Fibroblast of skin of scalp (primary cell): ENCODE measurements around the gene ZCCHC7.

Experiments
- DNase-seq: peaks from one replicate; pipeline ENCODE4 v3.0.0-alpha.2; 2013

ZCCHC7 gene

DNA sequence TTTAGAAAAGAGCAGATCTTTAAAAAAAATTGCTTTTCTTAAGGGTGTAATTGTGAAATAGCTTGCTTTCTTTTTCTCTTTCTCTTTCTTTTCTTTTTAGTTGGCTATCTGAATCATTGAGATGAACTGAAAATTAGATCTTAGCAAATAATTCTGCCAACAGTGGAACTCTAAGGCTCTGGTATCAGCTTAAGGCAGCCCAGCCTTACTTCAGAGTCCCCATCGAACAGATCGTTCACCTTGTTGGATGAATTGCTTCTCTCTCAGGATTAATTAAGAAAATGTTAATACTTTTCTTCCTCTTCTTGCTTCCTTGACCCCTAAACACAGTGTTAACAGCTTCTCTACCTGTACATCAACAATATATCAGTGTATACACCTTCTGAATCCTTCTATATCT lies 92.1 kb downstream of the ZCCHC7 start:
- DNase-seq = no peak

DNA sequence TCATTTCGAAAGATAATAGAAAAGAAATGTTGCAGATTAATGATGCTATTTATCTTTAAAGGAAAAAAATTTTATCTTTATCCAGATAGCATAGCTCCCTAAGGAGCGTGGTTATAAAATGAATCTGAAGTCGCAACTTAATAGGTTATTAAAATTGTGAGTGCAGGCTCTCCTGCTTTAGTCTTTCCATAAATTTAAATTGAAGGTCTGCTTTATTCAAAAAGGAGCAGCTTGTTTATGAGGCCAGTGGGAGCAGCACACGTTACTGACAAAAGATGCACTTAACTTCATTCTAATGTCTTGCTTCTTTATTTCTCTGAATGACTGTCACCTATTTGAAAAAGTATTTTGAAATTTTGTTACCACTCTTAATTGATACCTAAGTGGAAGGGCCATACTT lies 95.0 kb downstream of the ZCCHC7 start:
- no peak for DNase-seq

DNA sequence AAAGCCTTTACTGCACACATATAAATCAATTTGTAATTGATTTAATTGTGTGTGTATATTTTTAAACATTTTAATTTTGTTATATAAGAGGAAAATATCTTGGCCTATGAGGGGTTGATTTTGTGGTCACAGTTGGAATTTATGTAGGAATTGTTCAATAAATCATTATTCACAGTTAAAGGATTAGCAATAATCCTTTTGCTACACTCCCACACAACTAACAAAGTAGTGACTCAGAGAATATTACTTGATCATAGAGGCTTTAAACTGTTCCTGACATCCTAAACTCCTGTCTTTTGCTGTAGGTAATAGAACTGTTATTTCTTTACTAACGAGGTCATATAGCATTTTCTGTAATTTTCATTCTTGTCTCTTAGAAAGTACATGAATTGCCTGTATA lies 95.5 kb downstream of the ZCCHC7 start:
- peak; percentile 19 for DNase-seq

DNA sequence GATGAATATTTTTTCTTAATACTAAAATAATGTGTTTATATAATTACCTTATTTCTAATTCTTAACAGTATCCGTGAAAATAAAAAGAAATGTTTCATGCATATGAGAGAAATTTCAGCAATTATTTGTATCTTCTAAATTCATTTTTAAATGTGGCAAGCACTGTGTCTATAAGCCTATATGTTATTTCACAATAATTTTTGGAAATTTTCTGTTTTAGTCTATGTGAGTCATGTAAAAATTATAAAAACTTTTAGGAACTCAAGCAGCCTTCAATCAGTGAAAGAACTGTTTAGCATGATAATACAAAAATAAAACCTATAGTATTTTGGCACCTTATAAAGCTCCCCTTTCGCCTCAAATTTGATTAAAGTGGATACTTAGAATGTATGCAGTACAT lies 96.8 kb downstream of the ZCCHC7 start:
- no peak for DNase-seq

DNA sequence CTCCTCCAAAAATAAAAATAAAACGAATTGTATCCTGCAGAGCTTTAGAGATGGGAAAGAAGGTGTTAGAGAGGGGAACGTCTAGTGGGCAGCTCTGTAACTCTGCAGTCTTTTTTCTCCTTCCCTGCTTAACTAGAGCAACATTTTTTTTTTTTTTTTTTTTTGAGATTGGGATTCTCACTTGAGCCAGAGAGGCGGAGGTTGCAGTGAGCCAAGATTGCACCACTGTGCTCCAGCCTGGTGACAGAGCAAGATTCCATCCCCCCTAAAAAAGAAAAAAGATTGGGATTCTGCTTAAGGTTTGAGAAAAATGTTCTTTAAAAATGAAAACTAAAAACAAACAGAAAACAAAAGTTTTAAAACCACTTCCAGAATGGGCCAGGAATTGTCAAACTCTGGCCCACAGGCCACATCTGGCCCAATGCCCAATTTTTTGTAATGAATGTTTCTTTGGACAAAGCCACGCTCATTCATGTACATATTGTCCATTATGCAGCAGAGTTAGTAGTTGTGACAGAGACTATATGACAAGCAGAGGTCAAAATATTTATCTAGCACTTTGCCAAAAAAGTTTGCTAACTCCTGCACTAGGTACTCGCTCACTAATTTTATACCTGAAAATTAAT lies 98.5 kb downstream of the ZCCHC7 start:
- DNase-seq = no peak

DNA sequence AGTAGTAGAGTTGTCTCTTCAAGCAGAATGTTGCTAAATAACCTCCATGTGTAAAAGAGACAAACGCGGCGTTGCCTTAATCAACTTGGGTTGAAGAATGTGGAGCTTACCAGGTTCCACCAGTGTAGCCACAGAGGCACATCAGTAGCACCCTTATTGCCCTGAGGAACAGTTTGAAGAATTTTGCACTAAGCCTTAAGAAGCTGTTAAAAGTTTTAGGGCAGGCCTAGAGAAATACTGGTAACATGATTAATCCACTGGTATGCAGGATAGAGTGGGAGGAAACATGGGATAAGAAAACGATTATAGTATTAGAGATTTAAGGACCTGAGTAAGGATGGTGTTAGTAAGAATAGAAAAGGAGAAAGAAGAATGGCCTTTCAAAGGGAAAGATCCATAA lies 100.6 kb downstream of the ZCCHC7 start:
- DNase-seq = no peak

DNA sequence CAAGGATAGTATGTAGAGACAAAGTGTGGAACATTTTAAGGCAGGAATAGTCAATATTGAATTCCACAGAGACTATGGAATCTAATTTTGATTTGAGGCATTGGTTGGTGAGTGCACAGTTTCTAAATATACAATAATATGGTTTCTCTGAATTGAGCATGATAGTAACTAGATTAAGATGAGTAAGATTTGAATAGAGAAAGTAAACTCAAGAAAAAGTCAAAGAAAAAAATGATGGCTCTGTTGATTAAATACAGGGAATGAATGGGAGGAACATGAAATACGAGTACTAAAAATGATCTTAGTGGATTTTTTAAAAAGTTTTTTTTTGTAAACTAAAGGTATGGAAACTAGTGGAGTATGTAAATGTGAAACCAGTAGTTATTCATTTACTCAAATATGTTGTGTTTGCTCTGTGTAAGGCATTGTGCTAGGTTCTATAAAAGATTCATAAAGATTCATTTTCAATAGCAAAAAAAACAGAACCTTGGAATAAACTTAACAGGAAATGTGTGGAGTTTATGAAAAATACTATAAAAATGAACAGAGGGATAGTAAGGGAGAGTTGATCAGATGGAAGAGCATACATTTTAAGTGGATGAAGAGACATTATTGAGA lies 101.2 kb downstream of the ZCCHC7 start:
- DNase-seq = no peak

DNA sequence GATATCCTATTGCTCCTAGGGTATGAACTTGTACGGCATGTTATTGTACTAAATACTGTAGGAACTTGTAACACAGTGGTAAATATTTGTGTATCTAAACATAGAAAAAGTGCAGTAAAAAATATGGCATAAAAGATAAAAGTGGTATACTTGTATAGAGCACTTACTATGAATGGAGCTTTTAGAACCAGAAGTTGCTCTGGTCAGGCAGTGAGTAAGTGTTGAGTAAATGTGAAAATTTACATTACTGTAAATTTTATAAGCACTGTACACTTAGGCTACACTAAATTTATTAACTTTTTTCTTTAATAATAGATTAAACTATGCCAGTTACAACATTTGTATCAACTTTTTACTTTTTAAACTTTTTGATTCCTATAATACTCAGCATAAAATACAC lies 109.1 kb downstream of the ZCCHC7 start:
- DNase-seq = no peak

DNA sequence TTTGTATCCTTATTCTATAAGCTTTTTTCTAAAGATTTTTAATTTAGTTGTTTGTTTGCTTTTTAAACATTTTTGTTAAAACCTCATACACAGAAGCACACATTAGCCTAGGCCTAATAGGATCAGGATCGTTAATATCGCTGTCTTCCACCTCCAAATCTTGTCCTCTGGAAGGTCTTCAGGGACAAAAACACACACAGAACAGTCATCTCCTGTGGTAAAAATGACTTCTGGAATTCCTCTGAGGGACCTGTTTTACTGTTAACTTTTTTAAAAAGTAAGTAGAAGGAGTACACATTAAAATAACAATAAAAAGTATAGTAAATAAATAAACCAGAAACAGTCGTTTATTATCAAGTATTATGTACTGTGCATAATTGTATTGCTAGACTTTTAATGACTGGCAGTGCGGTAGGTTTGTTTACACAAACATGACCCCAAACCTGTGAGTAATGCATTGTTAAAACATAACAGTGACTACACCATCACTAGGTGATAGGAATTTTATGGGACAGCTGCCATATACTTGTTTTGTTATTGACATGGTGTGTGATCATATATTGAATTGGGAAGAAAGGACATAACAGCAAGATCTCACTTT lies 109.6 kb downstream of the ZCCHC7 start:
- no peak for DNase-seq

DNA sequence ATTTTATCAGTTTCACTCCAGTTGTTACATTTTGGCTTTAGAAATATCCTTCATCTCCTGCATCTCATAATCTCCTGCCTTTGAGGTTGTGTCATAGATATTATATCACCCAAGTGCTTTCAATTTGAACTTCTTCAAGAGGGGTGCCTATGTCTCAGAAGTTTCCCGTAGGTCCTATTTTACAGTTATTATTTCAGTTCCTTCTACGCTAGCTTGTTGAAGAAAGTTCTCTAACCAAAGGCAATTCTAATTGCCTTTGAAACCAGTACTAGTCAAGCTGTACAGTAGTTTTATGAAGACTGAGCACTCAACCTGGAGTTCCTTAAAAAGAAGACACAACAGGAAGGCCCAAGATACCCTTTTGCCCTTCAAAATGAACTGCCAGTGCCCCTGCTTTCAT lies 116.4 kb downstream of the ZCCHC7 start:
- DNase-seq = no peak

DNA sequence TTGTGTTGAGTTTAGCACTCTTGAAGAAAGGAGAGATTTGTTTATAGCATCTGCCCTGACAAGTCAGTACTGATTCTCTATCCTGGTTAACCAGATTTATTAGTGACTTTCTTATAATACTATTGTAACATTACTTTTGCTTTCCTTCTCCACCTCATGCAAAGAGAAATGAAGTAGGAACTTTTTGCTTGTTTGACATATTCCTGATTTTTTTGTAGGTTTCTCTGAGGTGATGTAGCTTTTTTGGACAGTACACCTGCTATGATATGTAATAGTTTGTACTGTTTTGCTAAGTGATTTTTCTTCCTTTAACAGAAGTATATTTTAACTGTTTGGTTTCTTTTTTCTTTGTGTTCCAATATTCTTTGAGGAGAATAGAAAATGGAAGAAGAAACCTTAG lies 117.7 kb downstream of the ZCCHC7 start:
- no peak for DNase-seq

DNA sequence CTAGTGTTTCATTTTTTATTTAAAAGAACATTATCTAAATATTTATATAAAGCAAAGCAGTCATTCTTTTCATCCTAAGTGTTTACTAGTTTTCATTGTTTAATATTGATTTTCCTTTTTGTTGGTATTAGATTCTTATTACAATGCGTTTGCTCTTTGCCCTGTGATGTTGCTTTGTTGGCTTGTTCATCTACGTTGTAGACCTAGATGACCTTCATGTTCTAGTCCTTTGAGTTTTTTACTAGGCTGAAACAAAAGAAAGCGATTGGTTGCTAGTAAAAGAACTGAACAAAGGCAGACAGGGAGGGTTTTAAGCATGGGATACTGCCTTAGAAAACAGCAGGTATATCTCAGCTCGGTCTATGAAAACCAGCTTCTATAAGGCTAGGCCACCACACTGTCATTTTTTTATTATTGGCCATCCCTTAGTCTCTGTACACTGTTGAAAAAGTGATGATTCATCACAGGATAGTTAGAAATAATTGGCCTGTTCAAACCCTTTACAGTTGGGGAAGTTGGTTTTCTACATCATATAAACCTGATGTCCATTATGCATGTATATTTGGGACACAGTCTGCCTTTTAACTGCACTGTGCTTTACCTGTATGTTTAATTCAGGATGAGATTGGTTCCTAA lies 119.0 kb downstream of the ZCCHC7 start:
- DNase-seq = no peak

DNA sequence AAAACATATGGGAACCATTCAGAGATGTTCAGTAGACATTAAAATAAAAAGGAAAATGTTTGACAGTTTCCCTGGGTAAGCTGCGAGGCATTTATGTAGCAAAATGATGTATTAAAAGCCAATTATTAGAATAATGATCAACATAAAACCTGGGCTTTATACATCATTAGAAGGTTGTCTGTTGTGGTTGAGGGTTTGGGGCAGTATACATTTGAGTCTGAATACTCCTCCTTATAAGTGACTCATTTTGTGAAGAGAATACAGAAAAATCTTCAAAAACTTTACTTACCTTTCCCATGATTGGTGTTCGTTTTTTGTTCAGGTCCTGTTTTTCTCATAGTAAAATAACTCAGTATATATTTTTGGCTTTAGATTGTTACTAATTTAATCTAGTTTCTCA lies 119.5 kb downstream of the ZCCHC7 start:
- no peak for DNase-seq

DNA sequence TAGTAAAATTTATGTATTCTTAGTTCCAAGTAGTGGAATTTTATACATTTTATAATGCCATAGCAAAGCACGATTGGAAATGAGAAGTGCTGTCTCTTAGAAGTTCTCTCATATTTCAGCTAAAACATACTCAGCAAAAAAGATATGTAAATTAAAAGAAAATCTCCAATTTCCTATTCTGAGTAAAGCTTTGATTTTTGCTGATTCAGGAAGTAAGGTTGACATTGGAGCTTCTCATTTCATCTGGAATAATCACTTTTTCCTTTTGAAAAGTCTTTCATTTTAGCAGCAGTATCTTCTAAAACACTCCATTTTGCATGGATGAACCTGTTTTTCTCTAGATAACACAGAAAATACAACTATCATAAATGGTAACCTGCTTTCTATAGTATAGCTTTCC lies 121.0 kb downstream of the ZCCHC7 start:
- DNase-seq = no peak

DNA sequence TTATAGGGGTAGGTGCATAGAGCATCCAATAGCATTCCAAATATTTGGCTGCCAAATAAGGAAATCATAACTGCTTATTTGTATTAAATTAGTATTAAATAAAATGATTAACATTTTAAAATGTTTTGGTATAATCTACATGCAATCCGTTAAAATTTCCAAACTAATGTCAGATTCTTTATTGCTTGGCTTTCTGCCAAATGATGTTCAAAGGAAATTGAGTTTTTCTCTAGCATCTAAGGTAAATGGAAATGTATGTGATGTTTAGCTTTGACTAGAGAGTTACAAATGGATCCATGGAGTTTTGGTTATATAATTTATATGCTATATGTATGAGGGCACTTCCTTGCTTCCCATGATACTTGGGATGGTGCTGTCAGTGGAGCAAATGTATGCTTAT lies 121.7 kb downstream of the ZCCHC7 start:
- no peak for DNase-seq

DNA sequence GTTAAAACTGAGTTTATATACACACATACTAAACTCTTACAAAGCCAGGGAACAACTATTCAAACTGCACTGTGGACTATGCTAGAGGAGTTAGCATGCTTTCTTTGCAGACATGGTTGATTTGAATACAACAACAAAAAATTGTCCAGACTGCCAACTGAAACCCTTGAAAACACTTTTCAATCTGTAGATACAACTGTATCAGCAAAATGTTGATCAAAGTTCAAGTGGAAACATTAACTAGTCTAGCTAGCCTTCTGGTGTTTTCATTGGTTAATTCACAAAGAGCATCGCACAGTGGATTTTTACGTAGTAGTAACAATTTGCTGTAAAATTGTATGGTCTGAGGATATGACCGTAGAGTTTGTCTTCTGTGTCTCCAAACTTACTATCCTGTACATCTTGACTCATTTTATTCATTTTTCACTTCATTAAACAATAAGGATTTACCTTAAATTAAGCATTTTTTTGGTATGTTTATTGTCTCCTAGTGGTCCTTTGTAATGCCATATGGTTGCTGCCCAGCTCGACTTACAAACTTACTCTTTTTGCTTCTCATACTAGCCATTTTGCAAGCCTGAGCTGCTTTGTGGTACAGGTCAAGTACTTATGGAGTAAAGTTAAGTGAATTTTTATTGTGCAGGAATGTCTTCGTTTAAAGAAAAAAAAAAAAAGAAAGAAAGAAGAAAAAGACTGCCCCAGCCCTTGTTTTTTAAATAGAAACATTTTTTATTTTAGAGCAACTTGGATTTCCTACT lies 123.4 kb downstream of the ZCCHC7 start:
- DNase-seq = no peak

DNA sequence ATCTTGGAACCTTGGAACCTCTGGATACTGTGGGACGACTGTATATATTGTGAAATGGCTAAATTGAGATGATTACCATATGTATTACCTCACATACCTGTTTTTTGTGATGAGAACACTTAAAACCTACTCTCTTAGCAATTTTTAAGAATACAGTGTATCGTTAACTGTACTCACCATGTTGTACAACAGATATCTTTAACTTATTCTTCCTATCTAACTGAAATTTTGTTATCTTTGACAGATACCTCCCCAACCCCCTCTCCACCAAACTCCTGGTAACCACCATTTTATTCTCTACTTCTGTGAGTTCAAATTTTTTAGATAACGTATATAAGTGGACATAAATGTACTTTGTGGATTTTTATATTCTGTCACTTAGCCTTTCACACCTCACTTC lies 126.5 kb downstream of the ZCCHC7 start:
- no peak for DNase-seq

DNA sequence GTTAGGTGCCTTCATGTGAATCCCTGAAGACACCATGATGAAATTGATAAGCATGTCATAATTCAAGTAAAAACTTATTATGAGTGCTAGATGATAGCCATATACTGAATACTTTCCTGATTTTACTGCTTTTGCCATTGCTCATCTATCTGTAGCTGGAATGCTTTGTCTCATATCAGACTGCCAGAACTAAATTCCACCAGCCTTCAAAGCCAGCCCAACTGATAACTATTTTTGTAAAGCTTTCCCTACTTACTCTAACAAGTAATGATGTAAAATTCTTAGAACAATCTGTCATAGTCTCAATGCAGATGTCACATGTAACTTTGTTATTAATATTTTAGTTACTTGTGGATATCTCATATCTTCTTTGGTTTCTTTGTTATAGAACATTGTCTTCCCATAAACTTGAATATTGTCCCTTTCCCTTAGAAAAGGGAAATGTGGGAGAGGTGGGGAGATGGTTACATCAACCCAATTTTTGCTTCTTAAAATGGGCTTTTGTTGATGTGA lies 128.3 kb downstream of the ZCCHC7 start:
- DNase-seq = peak; percentile 3

DNA sequence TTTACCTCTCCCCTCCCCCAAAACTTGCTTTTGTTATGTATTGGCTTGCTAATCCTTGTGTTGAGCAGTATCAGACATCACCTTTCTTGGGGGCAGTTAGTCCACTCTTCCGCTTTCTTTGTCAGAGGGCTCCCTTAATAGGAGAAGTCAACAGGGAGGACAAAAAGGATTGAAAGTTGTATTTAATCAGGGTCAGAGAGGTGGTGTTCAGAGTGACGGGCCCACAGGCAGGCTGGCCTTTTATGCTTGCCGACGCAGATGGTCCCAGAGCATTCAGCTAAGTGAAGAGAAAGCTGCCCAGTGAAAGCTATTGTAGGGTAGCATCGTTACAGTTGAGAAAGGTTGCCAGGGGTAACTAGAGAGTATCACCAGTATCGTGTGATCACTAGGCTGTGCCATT lies 131.1 kb downstream of the ZCCHC7 start:
- no peak for DNase-seq

DNA sequence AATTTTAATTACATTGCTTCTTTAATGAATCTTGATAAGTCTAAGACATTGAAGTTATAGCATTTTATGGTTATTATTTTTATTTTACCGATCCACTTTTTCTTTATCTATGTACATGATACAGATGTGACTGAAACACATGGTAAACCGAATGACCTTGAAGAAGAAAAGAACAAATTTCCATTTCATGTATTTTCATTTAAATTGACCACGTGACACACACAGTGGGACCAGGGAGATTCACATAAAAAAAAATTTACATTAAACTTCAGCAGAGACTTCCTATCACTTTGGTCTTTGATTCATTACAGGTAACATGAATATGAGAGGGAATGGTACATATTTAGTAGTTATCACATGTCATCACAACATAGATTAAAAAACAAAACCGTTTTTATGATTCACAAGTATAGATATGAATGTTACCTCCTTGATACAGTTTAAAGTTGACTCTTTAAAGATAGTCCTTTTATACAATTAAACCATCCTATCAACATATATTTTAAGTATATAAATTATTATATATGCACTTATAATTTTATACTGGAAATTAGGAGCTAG lies 133.1 kb downstream of the ZCCHC7 start:
- no peak for DNase-seq

DNA sequence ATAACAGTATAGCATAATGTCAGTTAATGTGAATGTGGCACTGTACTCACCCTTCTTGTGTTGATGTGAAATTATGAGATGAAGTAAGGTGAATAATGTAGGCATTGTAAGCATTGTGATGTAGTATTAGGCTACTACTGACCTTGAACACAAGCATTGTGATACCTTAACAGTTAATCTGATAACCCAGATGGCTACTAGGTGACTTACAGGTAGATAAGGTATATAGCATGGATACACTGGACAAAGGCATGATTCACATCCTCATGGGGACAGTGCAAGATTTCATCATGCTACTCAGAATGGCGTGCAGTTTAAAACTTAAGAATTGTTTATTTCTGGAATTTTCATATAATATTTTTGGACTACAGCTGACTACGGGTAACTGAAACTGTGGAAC lies 134.8 kb downstream of the ZCCHC7 start:
- DNase-seq = no peak

DNA sequence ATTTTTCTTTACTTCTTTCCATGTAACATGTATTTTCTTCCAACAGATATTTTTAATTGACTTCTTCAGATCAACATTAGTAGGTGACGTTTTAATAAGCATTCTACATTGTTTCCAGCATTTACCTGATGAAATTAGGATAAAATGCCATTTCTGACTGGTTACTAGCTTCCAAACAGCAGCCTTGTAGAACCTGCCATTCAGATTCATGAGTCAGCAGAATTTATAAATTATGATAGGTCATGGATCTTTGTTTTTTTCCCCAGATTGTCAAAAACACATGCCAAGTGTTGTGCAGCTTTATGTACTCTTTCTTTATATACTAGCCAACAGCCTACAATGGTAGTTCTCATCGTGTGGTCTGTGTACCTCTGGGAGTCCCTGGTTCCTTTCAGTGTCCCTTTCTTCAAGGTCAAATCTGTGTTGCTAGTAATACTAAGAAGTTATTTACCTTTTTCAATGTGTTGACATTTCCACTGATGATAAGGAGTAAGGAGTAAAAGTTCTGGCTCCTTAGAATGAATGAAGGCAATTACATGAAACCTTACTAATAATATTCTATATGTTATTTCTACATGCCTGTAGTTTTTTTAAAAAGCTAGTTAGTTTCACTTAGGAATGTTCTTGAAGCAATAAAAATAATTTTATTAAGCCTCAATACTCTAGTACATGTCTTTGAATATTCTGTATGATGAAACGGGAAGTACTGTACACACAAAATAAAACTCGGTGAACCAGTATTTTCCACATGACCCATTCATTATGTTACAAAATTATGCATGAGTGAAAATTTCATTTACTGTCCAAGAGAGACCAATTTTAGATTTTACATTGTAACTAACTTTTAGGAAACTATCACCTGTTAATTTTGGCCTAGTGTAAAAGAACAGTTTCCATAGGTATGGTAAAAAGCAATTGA lies 135.8 kb downstream of the ZCCHC7 start:
- DNase-seq = no peak
